HG02852 (cell line): ENCODE data around the gene PRG3.
"Not testable (repeated sequence)": the region's sequence is repeated elsewhere in the genome, so short reads cannot be mapped to it uniquely, and the experiment has no call there.

Experiments used
- ATAC-seq: cut with Tn5 transposase; IDR thresholded peaks from one replicate; pipeline ENCODE4 v1.9.1; 2021; ENCODE audit warnings: mild to moderate bottlenecking, moderate library complexity; ENCODE audit not compliant: unreplicated experiment

Gene PRG3

DNA sequence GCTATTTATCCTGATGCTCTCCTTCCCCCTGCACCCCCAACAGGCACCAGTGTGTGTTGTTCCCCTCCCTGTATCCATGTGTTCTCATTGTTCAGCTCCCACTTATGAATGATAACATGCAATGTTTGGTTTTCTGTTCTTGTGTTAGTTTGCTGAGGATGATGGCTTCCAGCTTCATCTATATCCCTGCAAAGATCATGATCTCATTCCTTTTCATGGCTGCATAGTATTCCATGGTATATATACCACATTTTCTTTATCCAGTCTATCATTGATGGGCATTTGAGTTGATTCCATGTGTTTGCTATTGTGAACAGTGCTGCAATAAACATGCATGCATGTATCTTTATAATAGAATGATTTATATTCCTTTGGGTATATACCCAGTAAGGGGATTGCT, 19.5 kb downstream of the PRG3 start:
- not testable (repeated sequence) for ATAC-seq

DNA sequence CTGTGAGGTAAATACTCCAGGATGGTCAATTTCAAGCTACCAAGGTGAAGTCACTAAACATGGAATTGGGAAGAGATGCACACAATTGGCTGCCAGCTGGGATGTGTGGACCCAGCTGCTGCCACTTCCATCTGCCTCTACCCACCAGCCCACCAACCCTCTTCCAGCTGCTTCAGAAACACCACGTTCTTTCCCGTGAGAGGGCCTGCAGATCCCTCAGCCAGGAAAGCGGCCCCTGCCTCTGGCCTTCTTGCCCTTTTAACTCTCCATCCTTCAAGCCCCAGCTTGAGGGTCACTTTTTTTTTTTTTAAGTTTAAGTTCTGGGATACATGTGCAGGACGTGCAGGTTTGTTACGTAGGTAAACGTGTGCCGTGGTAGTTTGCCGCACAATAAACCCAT, 20.0 kb downstream of the PRG3 start:
- ATAC-seq: no peak

DNA sequence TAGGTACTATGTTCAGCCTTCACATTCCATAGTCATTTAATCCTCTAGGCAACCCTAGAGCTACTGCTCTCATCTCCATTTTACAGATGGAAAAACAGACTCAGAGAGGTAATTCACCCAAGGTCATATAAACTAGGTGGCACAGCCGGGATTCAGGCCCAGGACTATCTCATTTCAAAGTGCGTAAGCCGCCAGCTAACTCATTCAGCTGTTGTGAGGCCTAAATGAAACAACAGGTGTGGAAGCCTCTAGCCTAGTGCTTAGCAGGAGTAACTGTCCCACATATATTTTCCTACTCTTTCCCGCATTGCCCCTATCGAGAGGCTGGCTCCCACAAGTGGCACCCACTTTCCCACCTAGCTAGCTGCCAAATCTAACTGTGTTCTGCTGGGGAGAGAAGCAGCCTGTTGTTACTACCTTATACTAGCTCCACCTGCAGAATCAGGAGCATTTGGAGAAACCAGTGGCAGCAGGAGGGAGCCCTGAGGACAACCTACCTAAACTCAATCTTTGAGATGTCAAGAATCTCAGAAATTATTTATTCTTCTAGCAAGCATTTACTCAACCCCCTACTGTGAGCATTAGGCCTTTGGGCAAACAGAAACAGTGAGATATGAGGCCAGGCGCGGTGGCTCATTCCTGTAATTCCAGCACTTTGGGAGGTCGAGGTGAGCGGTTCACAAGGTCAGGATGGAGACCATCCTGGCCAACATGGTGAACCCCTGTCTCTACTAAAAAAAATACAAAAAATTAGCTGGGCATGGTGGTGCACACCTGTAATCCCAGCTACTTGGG, 20.9 kb downstream of the PRG3 start:
- no peak for ATAC-seq

DNA sequence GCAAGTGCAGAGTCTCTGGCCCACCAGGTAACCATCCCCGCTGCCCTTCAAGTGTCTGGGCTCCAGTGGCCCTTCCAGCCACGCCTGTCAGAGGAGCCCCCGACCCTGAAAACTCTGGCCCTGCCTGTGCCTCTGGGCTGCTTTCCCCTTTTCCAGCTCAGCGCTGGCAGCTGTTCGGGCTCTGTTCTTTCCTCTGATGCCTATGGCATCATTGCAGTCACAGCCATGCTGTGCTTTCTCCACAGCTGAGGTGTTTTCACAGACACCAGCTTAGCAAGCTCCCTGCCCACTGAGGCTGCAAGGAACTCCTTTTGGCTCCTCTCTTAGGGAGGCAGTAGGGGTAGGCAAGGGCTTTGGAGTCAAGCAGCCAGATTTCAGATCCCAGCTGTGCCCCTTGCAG, 21.6 kb downstream of the PRG3 start:
- no peak for ATAC-seq

DNA sequence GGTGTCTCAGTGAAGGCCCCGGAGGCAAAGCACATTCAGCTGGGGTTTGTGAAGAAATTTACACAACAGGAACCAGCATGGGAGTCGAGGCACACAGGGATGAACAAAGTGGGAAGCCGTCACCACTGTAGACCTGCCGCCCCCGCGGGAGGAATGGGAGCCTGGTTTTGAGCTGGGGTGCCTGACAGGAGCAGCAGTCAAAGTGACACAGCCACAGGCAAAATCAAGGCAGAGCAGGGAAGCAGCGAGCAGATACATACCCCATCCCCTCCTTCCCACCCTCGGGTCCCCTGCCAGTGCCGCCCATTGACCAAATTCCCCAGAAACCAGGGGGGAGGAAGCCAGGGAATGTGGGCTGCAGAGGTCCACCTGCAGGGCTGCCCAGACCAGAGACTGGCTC, 22.0 kb downstream of the PRG3 start:
- no peak for ATAC-seq

DNA sequence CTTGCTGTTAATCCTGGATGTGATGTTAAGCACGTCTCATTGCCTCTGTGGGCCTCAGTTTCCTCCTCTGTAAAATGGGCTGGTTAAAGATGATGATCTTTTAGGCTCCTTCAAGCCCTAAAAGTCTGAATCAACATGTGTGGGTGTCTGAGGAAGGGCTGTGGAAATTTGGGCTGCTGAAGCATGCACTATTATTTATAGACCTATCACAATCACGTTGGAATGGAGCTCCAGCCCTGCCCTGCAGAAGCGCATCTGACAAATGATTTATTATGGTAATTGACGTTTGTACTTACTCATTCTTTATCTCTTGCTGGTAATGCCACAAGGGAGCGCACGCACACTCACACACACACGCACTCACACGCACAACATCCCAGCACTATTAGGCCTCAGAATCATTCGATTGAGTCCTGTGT, 22.4 kb downstream of the PRG3 start:
- no peak for ATAC-seq

DNA sequence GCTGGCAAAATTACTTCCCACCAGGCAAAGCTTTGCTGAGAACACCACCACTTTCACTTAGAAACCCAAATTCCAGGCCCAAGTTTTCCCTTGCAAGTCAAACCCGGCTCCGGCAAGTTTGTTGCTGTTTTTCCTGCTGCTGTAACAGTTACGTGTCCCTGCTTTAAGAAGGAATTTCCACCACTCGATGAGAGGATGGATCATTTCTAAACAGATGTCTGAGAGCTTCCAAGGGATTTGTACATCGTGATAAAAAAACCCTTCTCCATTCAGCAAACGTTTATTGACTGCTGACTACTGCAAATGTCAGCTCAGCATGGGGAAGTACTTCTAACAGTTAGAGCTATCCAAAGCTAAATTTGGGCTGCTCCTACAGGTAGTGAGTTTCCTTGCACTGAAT, 23.1 kb downstream of the PRG3 start:
- no peak for ATAC-seq

DNA sequence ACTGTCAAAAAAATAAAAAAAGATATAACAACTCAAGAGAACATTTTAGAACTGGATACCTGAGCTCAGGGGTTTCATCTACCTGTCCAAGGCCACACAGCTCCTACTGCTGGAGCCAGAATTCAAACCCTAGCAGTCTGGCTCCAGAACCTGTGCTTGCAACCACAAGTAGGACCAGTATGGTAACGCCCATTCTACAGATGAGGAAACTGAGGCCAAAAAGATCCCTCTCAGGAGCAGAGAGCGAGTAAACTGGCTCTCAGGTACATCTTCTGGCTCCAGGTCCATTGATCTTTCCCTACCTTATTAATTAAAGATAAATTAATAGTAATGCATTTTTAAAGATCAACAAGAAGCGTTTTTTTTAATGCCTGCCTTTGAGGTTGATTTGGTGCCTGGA, 23.6 kb downstream of the PRG3 start:
- no peak for ATAC-seq

DNA sequence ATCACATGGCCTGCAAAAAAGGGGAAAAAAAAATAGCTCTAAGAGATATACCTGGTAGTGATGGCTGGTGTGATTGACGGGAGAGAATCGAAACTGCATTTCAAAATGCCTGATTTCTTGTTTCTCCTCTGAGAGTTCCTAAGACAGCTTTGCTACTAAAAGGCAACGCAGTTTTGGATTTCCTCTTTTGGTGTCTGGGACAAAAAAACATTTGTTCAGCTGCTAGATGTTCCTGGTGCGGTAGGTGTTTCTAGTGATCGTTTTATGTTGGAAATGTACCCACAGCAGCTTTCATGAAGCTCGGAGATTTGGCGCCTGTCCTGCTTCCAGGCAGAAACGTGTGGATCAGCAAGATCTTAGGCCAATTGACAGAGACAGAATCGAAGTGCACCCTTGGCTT, 24.7 kb downstream of the PRG3 start:
- no peak for ATAC-seq

DNA sequence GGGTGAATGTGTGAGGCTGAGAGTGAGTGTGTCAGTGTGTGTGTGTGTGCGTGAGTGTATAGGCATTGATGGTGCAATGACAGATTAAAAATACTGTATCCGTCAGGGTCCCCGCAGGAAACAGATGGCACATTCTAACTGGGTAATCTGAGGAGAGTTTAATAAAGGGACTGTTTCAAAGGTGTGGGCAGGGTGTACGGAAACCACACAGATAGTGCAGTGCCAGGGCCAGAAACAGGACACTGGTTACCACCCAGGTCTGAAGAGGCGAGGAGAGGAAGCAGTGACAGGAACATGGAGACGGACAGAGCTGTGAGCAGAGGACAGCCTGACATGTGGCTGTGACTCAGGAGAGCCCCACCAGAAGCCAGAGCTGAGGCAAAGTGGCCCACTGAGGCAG, 26.3 kb downstream of the PRG3 start:
- ATAC-seq: no peak

DNA sequence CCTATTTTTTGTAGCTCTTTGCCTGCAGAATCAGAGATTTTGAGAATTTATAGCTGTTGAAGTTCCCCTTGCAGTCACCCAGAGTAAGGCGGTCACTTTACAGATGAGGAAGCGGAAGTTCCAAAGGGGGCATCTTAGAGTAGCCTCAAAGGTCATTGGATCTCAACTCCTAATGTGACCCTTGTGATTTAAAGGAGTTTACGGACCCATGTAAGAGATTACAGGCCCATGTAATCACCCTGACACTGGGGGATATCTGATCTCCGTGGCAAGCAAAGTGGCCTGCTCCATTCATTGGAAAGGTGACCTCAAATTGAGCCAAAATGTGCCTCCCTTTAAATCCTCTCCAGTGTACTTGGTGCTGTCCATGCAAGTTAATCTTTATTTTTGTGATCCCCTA, 27.1 kb downstream of the PRG3 start:
- ATAC-seq: no peak

DNA sequence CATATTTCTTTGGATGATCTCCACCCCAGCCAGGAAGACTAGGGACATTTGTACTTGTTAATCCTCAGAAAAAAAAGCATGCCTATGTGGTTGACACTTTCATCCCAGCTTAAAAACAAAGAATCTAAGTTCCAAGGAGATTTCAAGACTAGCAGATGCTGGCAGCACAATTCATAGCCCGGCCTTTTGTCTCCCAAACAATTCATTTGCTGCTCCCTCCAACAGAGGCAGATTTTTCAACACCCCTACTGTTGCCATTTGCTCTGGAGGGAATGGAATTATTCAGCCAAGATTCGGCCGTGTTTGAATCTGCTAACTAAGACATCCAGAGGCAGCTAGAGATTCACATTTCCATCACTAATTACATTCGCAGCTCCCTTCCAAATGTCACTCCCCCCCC, 27.5 kb downstream of the PRG3 start:
- ATAC-seq: no peak

DNA sequence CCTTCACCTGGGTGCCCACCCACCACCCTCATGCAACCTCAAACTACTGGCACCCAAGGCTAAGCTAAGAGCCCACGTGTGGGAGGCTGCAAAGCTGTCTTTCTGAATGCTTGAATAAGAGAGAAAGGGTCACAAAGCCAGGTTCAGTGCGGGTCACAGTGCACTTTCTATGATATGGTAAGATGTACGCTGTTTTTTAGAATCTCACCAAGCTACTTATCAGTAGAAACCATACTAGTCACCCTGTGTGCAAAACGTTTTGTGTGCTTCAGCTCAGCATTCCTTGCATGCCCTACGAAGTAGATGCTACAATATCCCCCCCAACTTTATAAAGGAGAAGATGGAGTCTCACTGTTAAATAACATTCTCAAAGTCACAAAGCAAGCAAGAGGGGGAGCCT, 27.9 kb downstream of the PRG3 start:
- no peak for ATAC-seq

DNA sequence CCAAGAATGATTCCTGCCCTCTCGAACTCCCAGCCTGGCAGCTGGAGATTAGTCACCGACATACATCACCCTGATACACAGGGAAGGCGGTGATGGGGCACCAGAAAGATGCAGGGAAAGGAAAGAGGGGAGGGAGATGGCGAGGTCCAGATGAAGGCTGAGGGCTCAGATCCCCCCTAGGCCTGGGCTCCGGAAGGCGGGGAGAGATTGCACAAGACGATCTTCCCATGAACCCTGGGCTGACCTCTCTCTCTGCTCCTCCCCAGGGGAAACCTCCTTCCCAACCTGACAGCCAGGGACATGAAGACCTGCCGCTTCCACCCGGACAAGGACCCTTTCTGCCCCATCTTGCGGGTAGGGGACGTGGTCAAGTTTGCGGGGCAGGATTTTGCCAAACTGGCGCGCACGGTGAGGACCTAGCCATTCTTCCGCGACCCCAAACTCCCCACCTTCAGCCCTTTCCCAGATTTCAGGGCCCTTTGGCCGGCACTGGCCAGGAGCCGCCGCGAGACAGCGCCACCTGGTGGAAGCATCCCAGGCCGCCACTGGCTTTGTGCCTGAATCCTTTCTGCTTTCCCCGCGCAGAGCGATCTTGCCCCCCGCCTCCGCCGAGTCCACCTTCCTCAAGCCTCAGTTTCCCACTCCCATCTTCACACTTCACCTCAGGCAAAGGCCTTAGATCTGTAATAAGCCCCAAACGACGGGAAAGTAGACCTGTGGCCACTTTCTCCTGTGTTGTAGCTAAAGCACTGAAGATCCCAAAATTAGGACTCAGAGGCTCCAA, 31.3 kb downstream of the PRG3 start:
- peak; percentile 52 for ATAC-seq

DNA sequence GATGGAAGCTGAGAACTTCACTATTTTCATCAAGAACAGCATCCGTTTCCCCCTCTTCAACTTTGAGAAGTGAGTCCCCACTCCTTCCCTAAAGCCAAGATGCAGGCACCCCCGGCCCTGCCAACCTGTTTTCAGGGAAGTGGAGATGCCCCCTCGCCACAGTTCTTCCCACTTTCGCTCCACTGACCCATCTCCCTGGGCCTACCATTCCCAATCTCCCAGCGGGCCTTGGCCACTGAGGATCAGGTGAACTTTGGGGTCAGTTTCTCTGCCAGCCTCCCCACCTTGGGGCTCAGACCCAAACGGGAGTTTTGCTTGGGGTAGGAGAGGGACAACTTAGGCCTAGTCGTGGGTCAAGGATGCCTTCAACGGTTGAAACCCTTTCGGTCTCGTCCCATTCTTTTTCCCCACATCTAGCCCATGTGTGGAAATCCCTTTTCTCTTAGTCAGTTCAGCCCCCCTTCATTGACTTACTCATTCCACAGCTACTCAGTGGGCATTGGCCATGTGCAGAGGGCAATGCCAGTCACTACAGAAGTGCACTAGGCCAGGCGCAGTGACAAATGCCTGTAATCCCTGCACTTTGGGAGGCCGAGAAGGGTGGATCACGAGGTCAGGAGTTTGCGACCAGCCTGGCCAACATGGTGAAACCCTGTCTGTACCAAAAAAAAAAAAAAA, 32.2 kb downstream of the PRG3 start:
- ATAC-seq: no peak

DNA sequence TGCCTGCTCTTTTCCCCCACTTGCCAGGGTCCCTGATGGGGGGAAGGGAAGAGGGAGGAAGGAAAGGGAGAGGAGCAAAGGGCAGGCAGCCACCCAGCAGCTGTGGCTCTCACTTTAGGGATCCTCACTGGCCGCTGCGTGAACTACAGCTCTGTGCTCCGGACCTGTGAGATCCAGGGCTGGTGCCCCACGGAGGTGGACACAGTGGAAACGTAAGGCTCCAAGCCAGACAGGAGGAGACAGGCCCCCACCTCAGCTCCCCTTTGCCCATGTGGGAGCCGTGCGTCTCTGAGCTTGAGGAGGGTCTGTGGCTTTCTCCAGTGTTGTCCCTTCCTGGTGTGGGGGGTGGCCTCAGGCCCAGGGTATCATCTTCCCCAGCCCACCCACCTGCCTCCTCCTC, 32.9 kb downstream of the PRG3 start:
- ATAC-seq: no peak

DNA sequence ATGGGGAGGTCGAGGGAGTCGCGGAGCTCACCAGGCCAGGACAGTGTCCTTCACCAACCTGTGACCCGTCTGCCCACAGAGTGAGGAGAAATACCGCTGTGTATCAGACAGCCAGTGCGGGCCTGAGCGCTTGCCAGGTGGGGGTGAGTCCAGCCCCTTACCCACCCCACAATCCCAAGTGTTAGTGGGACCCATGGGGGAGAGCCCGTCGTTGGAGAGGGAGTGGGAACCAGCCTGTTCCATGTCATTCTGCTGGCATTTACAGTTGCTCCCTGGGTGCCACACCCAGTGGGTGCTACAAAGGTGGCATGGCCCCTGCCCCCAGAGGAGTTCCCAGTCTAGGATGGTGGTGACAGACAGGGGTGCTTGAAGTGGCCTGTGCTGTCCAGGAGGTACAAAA, 33.6 kb downstream of the PRG3 start:
- no peak for ATAC-seq

DNA sequence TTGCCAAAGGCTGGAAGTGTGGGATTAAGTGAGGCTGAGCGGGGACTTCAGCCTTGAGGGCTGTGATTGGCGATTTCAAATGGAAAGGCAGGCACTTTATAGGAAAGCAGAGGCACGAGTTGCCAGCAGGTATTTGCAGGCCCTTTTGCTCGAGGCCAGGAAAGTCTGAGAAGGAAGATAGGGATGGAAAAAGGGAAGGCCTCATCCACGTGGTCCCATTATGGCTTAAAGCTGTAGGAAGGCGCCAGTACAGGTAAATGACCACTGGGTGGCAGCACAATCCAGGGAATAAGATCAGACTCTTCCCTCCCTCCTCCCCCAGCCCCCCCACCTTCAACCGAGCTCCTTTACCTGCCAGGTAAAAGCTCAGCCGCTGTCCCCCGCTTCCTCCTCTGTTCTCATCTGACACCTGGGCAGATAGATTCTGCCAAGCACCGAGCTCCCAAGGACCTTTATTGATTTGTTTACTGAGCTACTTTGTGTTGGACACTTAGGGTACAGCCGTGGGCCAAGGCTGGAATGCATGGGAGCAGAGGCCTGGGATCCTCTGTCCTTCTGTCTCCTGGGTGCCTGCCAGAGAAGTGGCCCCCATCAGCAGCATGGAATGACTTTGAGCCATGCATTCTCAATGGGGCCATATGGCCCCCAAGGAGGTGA, 35.3 kb downstream of the PRG3 start:
- ATAC-seq: peak; percentile 78

DNA sequence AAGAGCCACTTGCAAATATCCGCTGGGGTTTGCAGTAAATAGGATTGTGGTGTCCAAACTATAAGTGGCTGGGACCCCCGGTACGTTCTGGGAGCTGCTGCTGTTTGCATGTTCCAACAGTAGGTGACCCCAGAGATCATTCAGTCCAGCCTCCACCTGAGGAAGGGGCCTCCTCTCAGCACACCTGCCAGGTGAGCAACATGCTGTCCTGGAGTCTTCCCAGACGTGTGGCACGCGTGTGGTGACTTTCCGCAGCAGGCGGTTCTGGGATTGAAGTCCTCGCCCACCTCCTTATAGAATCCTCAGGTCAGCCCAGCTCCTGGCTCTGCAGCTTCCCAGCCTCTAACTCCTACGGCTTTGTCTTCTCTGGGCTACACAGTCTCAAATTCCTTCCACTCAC, 36.1 kb downstream of the PRG3 start:
- ATAC-seq: no peak

DNA sequence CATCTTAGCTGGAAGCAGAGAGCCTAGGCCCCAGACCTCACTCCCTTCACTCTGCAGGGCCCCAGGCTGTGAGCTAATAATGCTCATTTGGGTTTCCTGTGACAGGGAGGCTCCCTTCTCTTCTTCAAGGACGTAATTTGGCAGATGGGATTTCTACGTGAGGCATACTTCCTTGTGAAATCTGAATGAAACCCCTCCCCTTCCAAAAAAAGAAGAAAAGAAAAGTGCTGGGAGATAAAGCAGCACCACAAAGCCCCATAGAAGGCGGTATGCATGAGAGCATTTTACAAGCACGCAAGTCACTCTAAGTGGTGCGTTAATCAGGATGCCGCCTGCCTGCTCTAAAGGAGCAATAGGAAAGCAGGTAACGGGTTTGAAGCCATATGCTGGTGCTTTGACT, 37.1 kb downstream of the PRG3 start:
- ATAC-seq: no peak

DNA sequence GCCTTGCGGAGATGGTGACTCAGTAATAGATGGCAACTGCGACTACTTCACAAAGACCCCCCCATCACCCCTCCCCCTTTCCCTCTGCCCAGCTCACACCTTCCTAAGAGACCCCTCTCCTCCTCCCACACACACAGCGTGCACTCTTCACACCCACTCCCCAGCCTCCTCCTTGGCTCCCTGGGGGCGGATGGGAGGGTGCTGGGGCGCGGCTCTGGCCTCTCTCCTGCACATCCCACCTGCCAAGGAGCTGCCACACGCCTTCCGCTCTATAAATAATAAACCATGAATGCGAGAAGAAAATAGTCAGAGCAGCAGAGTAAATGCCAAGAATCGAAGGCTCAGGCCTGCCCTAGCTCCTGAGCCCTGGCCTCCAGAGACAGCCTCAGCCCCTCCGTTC, 38.2 kb downstream of the PRG3 start:
- no peak for ATAC-seq
